Activated CD8-positive, alpha-beta memory T cell treated with anti-CD3 and anti-CD28 coated beads for 36 hours (primary cell): ENCODE measurements around the gene OPCML. TPM values are rescaled to one million over a fixed set of nuclear protein-coding genes. Genes with fewer than 3 reads are reported as not detected.

Experiments
- CTCF ChIA-PET: fragments of 350-600 bp; sonication (Branson Sonifier 250); formaldehyde crosslinking; loops from one replicate; lab custom pipeline; 2021; ENCODE audit warnings: antibody characterized with exemption; lab: Charles Lee
- POLR2A ChIA-PET: fragments of 350-600 bp; sonication (Branson Sonifier 250); formaldehyde crosslinking; loops from one replicate; lab custom pipeline; 2021; ENCODE audit warnings: antibody characterized with exemption; lab: Charles Lee
- total RNA-seq, 2 experiments: library from RNA; stranded (reverse); gene quantifications; one replicate each; pipeline ENCODE4 v1.2.3, GENCODE V29; 2021

OPCML gene
- total RNA-seq, 2 experiments from 2014 or later: not detected

DNA sequence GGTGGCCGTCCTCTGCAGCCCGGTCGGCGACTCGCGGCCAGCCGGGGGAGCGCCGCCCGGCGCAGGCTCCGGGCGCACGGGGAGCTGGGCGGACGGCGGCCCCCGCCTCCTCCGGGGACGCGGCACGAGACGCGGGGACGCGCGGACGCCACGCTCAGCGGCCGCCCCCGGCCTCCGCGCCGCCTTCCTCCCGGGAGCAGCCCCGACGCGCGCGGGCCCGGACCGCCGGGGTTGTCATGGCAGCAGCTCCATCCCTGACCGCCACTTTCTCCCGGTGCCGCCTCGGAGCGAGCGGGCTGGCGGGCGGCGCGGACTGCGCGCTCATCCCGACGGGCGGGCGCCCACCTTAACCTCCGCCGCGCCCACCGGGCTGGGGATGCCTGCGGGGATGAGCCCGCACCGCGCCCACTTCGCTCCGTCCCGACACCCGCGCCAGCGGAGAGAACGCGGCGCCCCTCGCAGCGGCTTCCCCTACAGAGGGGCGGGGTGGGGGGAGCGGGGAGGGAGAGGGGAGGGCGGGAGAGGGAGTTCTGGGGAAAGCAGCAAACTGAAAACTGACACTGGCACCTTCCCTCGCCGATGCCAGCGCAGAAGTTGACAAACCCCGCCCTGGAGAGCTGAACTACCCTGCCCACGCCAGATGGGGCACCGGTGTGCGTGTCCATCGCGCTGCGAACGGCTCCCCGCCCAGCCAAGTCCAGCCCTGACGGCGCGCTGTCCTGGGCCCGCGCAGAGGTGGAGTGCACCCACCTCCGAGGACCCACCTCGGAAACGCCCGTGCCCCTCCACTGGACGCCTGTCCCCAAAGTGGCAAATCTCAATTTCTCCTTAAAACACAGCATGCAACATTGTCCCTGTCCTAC is 588.4 kb downstream of the OPCML start:
- CTCF ChIA-PET: no interaction called here
- POLR2A ChIA-PET: no interaction called here

DNA sequence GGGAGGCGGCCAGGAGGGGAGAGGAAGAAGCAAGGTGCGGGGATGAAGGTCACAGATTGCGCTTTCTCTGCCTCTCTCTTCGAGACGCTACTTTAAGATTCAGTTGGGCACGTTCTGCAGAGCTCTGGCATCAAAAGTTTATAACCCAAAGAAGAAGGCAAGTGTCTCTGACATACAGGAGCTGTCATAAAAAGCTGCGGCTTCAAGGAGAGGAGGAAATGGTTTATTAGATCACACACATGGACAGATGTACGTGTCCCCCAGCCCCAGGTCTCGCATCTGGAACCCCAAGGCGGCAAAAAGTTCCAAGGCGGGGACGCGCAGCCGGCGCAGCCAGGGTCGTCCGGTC is 589.0 kb downstream of the OPCML start:
- ChIA-PET CTCF (no interaction called here), POLR2A (no interaction called here)

DNA sequence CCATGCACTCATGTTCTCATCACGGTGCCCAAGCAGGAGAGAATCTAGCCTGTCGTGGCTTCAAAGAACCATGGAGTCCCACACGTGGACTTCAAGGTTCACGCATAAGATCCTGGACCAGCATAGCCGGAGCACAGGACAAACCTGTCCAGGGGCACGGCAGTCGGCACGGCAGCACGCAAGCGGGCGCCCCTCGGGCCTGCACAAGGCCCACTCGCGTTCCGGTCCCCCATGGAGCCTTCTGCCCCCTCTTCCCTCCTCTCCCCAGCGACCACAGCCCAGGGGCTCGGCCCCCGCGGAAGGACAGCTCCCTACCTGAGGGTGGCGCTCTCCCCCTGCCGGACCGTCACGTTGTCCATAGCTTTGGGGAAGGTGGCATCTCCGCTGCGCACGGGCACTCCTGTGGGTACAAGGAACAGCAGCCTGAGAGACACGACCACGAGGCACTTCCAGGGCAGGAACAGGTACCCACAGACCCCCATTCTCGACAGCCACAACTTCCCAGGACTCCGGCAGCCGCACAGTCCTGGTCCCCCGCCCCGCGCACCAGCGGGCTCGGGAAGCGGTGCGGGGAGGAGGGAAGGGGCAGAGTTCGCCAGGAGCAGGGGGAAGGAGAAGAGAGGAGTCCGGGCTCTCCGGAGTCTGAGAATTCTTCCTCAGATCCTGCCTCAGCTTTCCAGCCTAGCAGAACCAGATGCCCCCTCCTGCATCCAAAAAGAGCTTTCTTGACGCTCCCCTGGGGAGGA is 589.5 kb downstream of the OPCML start:
- ChIA-PET CTCF (no interaction called here), POLR2A (no interaction called here)

DNA sequence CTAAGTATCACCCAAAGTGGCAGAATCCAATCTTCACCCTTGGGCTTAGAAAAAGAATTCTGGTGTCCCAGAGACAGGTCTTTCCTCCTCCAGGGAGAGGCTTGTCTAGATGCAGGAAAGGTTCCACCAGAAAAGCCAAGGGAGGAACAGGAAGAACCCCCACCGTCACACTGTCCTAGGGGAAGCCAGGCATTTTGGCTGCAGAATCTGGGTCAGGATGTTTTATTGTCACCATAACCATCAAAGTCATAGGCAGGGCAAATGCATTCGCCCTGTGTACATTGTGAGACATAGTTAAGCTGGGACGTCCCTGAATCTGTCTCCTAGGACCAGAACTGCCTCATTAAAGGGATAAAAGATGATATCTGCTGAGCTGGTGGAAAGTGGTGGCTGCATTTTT is 590.5 kb downstream of the OPCML start:
- ChIA-PET CTCF (interaction anchor here (1.1 kb wide), 1 partner anchor 76 kb away, joined by 3 read pairs; no protein-coding TSS in a partner anchor), POLR2A (no interaction called here)

DNA sequence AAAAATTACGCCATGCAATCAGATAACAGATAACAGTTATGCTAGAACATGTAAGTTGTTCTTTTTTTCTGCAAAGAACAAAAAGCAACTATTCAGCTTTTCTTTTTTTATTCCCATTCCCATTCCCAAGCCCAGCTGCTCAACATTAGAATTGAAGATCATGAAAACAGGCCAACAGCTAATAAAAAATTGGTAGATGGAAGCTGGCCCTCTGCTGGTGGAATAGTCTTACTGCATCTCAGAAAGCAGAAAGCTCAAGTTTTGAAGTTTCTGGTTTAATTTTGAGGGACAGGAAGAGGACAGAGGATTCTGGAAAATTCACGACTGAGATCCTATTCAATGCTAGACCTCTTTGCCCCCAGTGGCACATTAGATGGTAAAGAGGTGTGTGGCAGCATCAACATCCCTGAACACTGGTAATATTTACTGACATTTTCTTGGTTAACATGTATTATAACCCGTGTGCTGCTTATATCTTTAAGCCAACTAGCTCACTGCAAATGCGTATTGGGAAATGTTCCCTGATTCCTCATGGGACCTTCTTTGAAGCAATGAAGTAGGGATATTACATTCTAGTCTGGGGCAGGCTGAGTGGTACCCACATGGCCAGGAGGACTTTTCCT is 591.2 kb downstream of the OPCML start:
- ChIA-PET CTCF (interaction anchor here (0.9 to 1.1 kb wide), 2 partner anchors 75 to 176 kb away, joined by 3 read pairs; no protein-coding TSS in a partner anchor), POLR2A (no interaction called here)

DNA sequence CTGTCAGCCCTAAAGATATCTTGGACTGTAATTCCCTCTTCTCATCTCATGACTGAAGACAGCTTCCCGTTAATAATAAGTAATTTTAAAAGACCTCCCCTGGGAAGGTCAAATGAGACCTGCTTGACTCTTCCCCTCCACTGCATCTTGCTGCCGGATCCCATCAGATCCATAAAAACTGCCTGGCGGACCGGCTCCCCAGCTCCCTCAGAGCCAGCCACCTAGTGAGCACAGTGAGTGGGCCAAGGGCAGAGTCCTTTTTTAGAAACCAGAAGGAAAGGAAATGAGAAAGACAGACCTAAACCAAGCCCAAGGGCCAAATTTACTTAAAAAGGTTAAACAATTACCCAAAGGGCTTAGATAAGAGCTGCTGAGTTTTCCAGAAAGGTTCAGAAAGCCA is 595.3 kb downstream of the OPCML start:
- ChIA-PET POLR2A (no interaction called here), CTCF (no interaction called here)

DNA sequence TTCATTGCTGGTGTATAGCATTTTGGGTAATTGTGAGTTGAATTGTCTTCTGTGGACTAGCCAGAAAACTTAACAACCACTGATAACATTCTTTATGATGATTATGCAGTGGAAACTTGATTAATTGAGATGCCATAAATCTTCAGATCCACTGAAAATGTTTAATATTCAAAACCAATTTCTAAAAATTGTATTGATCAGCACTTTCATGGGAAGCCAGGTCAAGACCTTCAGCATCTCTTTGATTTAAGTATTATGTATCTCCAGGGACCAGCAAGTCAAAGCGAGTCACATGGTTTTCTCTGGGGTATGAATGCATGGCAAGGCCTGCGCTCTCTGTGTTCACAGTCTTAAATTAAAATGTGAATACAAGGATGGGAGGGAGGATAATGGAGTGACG is 596.9 kb downstream of the OPCML start:
- ChIA-PET CTCF (no interaction called here), POLR2A (no interaction called here)

DNA sequence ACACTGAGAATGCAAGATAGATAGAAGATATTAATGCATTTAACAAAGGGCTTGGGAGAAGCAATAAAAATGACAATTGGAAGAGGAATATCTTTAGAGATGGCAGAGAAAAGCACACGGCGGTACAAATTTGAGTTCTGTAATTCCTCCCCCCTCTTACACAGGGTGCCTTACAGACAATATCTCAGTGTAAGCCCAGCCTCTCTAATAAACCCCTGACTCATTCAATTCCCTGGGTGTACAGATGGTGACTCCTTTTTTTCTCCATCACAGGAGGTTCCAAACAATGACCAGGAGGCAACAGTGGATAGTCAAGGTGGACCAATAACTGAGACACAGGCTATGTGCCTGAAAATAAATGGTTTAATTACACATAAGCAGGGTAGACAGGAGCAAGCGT is 598.6 kb downstream of the OPCML start:
- POLR2A ChIA-PET: no interaction called here
- CTCF ChIA-PET: no interaction called here

DNA sequence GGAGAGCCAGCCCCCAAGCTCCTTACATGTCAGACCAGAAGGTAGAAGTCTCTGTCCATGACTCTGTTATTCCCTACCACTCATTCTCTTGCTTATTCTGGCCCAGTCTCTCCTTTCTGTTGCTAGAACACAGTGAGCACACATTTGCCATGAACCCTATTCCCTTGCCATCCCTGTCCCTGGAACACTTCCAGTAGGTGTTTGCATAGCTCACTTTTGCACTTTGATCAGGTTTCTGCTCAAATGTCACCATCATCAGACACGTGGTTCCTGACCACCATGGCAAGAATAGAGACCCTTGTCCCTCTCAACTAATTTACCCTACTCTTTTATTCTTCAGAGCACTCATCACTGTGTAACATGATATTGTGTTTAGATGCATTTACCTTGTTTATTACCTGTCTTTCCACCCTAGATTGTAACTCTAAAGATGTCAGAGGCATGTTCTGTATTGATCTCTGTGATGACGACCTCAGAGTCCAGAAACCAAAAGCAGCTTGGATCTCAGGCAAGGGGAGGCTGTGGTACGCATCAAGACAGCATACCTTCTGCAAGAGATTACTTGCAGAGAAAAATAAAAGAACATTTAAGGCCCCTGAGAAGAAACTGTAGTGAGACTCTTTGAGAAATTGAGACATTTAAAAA is 606.4 kb downstream of the OPCML start:
- ChIA-PET CTCF (no interaction called here), POLR2A (no interaction called here)

DNA sequence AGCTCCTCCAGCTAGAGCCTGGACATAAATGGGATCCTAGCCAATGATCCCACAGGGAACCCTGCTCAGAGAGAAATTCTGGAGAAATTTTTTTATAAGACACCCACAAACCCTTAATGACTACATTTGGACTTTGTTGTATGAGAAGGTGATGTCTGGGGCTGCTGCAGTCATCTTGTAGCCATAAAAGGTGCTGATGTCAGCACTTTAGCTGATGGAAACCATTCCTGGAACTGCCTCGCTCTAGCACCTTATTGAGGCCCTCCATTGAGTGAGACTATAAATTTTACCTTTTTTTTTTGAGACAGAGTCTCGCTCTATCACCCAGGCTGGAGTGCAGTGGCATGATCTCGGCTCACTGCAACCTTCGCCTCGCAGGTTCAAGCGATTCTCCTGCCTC is 610.7 kb downstream of the OPCML start:
- CTCF ChIA-PET: no interaction called here
- POLR2A ChIA-PET: no interaction called here

DNA sequence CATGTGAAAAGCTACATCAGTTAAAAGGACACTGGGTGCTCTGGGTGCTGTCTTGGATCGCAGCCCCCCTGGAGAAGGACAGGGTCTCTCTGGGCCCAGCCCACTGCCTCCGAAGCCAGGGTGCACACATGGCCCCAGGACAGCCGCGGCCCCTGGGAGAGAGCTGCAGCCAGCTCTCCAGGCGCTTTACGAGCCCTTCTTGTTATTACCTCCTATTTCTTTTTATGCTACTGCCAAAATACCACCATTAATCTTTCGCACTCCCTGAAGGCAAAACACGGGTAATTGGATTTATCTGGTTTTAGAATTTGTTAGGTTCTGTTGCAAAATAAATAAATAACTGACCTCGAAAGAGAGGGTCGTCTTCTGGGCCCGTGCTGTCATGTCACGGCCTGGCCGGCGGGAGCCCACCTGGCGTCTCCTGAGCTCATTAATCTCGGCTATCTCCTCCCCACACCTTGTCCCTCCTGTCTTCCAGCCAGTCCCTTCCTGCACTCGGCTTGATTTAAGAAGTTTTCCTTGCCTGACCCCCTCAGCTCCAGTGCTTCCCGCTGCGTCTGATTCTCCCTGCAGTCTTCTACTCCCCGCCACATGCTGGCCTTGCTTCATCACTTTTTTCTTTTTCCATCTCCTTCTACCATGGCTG is 611.7 kb downstream of the OPCML start:
- ChIA-PET POLR2A (no interaction called here), CTCF (no interaction called here)

DNA sequence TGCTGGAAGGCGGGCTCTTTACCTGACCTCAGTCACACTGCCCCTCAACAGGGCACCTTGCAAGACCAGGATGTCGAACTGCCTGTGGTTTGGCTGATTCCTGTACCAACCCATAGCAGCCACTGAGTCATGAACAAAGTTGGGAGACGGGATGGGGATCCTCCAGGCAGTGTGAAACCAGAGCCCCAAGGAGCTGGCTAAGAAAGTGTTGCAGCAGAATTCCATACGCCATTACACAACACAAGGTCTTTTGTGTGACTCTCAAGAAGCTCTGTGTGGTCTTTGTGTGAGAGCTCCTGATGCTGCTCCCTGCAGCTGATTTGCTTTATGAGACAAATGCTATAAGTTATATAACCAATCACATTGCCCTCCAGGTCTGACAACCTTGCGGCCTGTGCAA is 617.7 kb downstream of the OPCML start:
- POLR2A ChIA-PET: no interaction called here
- CTCF ChIA-PET: no interaction called here

DNA sequence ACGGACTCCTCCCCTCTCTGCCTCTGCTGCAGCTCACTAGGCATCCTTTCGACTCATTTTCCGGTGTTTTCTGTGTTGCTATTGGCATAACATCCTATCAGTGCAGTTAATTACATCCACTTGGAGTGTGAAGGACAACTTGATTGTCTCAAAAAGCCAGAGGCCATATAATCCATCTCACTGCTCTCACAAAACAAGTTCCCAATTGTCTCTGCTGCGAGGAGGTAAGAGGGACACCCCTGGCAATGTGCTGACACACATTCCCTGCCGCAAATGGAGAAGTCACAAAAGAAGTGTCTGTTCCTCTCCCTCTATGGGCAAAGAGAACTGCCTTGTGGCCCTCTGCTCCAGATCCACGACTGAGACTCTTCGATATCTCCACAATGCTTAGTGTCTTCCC is 618.4 kb downstream of the OPCML start:
- CTCF ChIA-PET: no interaction called here
- POLR2A ChIA-PET: no interaction called here

DNA sequence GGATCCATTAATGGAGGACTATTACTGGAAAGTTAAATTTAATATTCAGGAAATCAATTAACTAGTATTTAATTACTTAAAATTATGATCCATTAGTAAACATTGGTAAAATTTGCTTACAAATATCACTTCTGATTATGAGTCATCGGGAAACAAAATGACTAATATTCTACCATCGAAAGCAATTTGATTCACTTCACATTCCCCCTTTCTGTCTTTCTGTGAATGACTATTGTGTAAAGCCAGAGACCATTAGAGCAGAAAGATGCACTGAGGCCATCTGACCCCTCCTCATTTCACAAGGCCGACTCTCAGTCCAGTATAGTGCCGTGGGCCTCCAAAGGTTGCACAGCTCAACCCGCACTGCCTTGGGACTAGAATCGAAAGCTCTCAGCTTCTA is 619.0 kb downstream of the OPCML start:
- ChIA-PET POLR2A (no interaction called here), CTCF (no interaction called here)

DNA sequence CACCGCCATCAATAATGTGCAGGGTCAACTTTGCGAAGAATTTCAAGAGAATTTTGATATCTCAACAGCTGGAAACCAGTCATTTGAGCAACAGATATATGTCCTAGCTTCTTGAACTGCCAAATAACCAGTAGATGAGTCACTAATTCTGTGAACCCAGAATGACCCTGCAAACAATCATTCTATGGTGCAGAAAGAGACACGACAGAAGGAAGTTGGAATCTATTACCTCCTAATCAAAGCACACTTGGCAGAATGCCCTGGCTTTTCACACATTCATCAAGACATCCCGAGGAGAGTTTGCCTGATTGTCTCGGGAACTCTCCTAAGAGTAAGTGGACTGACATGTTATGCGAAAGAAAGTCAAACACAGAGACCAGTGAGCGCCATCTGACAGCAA is 621.1 kb downstream of the OPCML start:
- CTCF ChIA-PET: no interaction called here

DNA sequence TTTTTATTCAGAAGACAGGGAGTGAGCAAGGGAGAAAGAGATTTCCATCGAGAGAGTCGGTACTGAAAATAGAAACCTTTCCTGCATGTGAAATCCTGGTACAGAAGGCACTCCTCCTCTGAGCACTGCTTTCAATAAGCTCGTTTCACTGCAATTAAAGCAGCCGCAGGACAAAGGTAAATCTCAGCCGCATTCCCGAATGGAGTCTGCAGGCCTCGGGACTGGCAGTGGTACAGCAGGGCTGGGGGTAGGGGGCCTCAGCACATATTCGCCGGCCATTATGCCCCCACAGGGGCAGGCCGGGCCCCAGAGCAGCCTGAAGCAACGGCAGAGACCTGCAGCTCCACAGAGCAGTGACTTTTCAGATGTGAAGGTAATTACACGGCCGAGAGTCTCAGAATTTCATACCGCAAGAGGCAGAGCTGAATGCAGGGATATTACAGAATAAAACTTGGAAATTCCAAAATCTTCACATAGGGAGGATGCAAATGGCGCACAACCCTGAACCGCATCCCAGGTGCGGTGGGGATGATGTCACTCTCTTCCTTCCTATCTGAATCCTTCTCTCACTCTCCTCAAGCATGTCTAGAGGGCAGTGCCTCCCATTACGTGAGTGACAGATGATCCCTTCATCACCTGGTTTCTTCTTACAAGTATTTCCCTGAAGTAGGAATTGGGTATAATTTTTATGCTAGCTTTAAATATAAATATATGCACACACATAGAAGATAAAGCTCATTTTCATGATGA is 622.1 kb downstream of the OPCML start:
- ChIA-PET CTCF (no interaction called here), POLR2A (no interaction called here)

More for the DNA sequence above, 621.1 kb downstream of the OPCML start:
- POLR2A ChIA-PET: no interaction called here

DNA sequence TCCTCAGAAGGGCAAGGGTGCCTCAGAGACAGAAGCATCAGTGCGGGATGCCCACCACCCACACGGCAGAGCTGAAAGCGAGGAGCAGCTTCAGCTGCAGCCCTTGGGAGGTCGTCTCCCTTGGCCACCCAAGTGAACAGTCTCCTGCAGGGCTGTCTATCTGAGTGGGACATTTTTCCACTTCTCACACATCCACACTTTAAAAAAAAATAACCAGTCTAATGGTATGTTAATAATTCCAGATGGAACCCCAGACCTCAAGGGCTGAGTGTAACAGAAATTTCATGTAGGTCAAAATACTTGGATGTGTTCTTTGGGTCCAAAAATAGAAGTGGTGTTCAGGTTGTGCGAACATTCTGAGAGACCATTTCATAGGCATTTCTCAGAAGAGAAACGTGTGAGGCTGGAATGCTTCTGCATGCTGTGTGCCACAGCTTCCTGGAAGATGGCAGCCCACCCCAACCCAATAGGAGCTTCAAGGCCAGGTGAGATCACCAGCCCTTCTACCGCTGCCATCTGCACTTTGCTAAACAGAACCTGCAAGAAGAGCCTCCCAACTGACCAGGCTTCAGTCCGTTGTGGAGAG is 623.2 kb downstream of the OPCML start:
- CTCF ChIA-PET: no interaction called here

DNA sequence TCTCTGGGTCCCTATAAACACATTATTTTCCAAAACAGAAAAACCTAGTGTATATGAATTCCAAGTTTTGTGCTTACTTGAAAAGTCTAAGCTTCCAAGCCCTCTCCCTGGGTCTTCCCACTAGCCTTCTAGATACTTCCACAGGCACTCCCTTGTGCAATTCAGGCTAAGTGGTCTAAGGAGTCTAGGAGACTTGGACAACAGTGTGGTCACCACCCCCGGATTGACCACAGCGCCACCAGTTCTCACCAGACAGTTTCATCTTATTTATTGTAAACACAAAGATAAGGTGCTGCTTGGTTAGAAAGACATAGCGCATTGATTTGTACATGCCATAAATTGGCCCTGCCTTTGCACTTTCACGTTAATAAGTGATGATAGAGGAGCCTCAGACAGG is 623.9 kb downstream of the OPCML start:
- POLR2A ChIA-PET: no interaction called here
- CTCF ChIA-PET: no interaction called here

More for the DNA sequence above, 623.2 kb downstream of the OPCML start:
- POLR2A ChIA-PET: no interaction called here
